ENCODE measurements around the gene TMEM184A. TPM values are rescaled to one million over a fixed set of nuclear protein-coding genes. Genes with fewer than 3 reads are reported as not detected.
A peak's percentile ranks its signal among the peaks of the same experiment; 100 is the strongest.

TMEM184A gene
- total and polyA plus RNA-seq, 2 donors (not counting 3 experiments of a cell fraction or from before 2014, with no cell fraction given): 0.48 TPM; not detected in 1

- no peaks in the 10 kb centered on the region for H4K20me1 ChIP-seq (replicated peaks; ENCODE audit: control insufficient read depth, extremely low read depth, insufficient read depth, low read length)
- dilution Hi-C loops (cut with MboI; ENCODE audit: extremely low pct_ligation_motif_present, low sequenced_read_pairs): no loop called here
- intact Hi-C loops (cut with micrococcal nuclease): loop anchor here (10.0 kb wide), 1 partner anchor 863 kb away; no protein-coding TSS in a partner anchor
- H3K4me3 ChIP-seq (replicated peaks in 1 of 3; ENCODE audit: insufficient read depth in 1 of 3, low read depth in 1 of 3, low read length in 3 of 3): no peak overlapping the region
- BruUV-seq (replicated peaks): no TSS peak
- no peaks in the 10 kb centered on the region for H3K27me3 ChIP-seq (ENCODE audit: control insufficient read depth in 2 of 2, insufficient read depth in 2 of 2, low read length in 2 of 2)
- H3K36me3 ChIP-seq (ENCODE audit: control insufficient read depth in 2 of 2, extremely low read depth in 1 of 2, insufficient read depth in 2 of 2, low read length in 2 of 2): peaks cover 5% of the 10 kb centered on the region in 2 experiments
- ChIA-PET POLR2A (no interaction called here), CTCF (no interaction called here)
- H2AFZ ChIP-seq (ENCODE audit: low read depth, low read length): no peak overlapping the region
- peaks cover 3% of the 10 kb centered on the region for H3K4me1 ChIP-seq (ENCODE audit: control insufficient read depth, extremely low read depth, insufficient read depth, low read length)
- H3K27ac ChIP-seq (ENCODE audit: insufficient read depth, low read depth, low read length): no peak overlapping the region
- H3K79me2 ChIP-seq (ENCODE audit: control insufficient read depth, insufficient read depth, low read length): peaks cover 6% of the 10 kb centered on the region
- H3K9me1 ChIP-seq (replicated peaks; ENCODE audit: control insufficient read depth, extremely low read depth, insufficient read depth, low read length): no peaks in the 10 kb centered on the region
- FAIRE-seq (peak; percentile 4), DNase-seq (ENCODE audit: low read depth, low spot score) (no peak)
- no peaks in the 10 kb centered on the region for H3K9me3 ChIP-seq (replicated peaks; ENCODE audit: control insufficient read depth, insufficient read depth, low read length)
- TF ChIP-seq POLR2AphosphoS5 (IDR thresholded peaks at IDR 0.05; ENCODE audit: insufficient read depth, low read depth, low read length): no peak
- TF ChIP-seq GATA2 (IDR thresholded peaks at IDR 0.05; ENCODE audit: insufficient read depth, insufficient read length, low read depth, low read length): no peak
- TF ChIP-seq, protein P1, sequence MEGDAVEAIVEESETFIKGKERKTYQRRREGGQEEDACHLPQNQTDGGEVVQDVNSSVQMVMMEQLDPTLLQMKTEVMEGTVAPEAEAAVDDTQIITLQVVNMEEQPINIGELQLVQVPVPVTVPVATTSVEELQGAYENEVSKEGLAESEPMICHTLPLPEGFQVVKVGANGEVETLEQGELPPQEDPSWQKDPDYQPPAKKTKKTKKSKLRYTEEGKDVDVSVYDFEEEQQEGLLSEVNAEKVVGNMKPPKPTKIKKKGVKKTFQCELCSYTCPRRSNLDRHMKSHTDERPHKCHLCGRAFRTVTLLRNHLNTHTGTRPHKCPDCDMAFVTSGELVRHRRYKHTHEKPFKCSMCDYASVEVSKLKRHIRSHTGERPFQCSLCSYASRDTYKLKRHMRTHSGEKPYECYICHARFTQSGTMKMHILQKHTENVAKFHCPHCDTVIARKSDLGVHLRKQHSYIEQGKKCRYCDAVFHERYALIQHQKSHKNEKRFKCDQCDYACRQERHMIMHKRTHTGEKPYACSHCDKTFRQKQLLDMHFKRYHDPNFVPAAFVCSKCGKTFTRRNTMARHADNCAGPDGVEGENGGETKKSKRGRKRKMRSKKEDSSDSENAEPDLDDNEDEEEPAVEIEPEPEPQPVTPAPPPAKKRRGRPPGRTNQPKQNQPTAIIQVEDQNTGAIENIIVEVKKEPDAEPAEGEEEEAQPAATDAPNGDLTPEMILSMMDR (IDR thresholded peaks at IDR 0.05; ENCODE audit: extremely low read depth in 1 of 2, insufficient read depth in 1 of 2, low read depth in 1 of 2, low read length in 2 of 2): no peak
- no peak for TF ChIP-seq MYC (IDR thresholded peaks at IDR 0.05; ENCODE audit: low read depth, low read length)
- TF ChIP-seq FOS (IDR thresholded peaks at IDR 0.05; ENCODE audit: borderline replicate concordance, insufficient read depth, low read length): no peak
- no peak for TF ChIP-seq JUN (IDR thresholded peaks at IDR 0.05; ENCODE audit: borderline replicate concordance, insufficient read depth, insufficient read length, low read depth)
- TF ChIP-seq, protein P2, sequence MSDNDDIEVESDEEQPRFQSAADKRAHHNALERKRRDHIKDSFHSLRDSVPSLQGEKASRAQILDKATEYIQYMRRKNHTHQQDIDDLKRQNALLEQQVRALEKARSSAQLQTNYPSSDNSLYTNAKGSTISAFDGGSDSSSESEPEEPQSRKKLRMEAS (IDR thresholded peaks at IDR 0.05; ENCODE audit: insufficient read depth, insufficient read length): no peak
- TF ChIP-seq EZH2 (IDR thresholded peaks at IDR 0.05; ENCODE audit: borderline replicate concordance, low read depth, low read length, severe bottlenecking): no peak
- no peak for TF ChIP-seq POLR2A (IDR thresholded peaks at IDR 0.05; ENCODE audit: low read depth, low read length)
- H3K4me2 ChIP-seq (ENCODE audit: insufficient read depth, low read length): no peak overlapping the region
- no peak overlapping the region for H3K9ac ChIP-seq (replicated peaks; ENCODE audit: extremely low read depth, insufficient read depth, low read length)
Observed at GRCh38 chr7:1572111-1572822, 16.3 kb upstream of the TMEM184A start.

All from endothelial cell of umbilical vein (primary cell).